Loucy (cell line): ENCODE measurements around the gene WFDC12.

Experiments used
- H2AFZ ChIP-seq: fragments of 200-600 bp; sonication (generic); 2 replicates; pipeline ENCODE4 v1.6.0; 2016; ENCODE audit warnings: antibody characterized with exemption, mild to moderate bottlenecking, low read length, moderate library complexity
- H3F3A ChIP-seq: fragments of 200-600 bp; 2 replicates; pipeline ENCODE4 v1.6.0; 2016; ENCODE audit warnings: antibody characterized with exemption, low read depth, mild to moderate bottlenecking
- H3K27me3 ChIP-seq: fragments of 200-600 bp; sonication (generic); 2 replicates; pipeline ENCODE4 v1.6.1; 2014; ENCODE audit warnings: low read length, mild to moderate bottlenecking; ENCODE audit not compliant: insufficient read depth, poor library complexity, severe bottlenecking
- H3K36me3 ChIP-seq: fragments of 200-600 bp; sonication (generic); 2 replicates; pipeline ENCODE4 v1.6.1; 2016; ENCODE audit warnings: low read length; ENCODE audit not compliant: insufficient read depth
- H3K4me1 ChIP-seq: fragments of 200-600 bp; sonication (generic); 2 replicates; pipeline ENCODE4 v1.5.1; 2014; ENCODE audit warnings: low read length, mild to moderate bottlenecking; ENCODE audit not compliant: insufficient read depth, poor library complexity, severe bottlenecking
- H3K4me2 ChIP-seq: fragments of 200-600 bp; sonication (generic); 2 replicates; pipeline ENCODE4 v1.6.0; 2014; ENCODE audit warnings: antibody characterized with exemption, low read length, low read depth, mild to moderate bottlenecking; ENCODE audit not compliant: poor library complexity, severe bottlenecking
- H3K4me3 ChIP-seq: fragments of 200-600 bp; sonication (generic); 2 replicates; pipeline ENCODE4 v1.5.1; 2014; ENCODE audit warnings: low read length, mild to moderate bottlenecking, mixed read lengths; ENCODE audit not compliant: poor library complexity, severe bottlenecking
- H3K79me2 ChIP-seq: fragments of 200-600 bp; sonication (generic); 2 replicates; pipeline ENCODE4 v1.6.1; 2014; ENCODE audit warnings: low read length; ENCODE audit not compliant: insufficient read depth
- H3K9ac ChIP-seq: fragments of 200-600 bp; sonication (generic); 2 replicates; pipeline ENCODE4 v1.6.0; 2014; ENCODE audit warnings: mild to moderate bottlenecking, low read depth, low read length, moderate library complexity; ENCODE audit not compliant: poor library complexity, severe bottlenecking
- H3K9me2 ChIP-seq: fragments of 200-600 bp; sonication (generic); replicated peaks from 2 replicates; pipeline ENCODE4 v1.6.1; 2016; ENCODE audit warnings: low read depth, low read length, mixed read lengths
- H3K9me3 ChIP-seq: fragments of 200-600 bp; sonication (generic); 2 replicates; pipeline ENCODE4 v1.6.1; 2014; ENCODE audit warnings: mild to moderate bottlenecking, antibody characterized with exemption, low read length, low read depth; ENCODE audit not compliant: insufficient read depth
- H4K20me1 ChIP-seq: fragments of 200-600 bp; sonication (generic); 2 replicates; pipeline ENCODE4 v1.6.0; 2014; ENCODE audit warnings: antibody characterized with exemption, low read length, mild to moderate bottlenecking; ENCODE audit not compliant: insufficient read depth, poor library complexity, severe bottlenecking
- EZH2phosphoT487 ChIP-seq: fragments of 200-600 bp; IDR thresholded peaks from 2 replicates; pipeline ENCODE4 v1.6.1; 2018; ENCODE audit warnings: antibody characterized with exemption, mild to moderate bottlenecking, moderate library complexity, borderline replicate concordance
- TF ChIP-seq, protein P1 (sequence below): fragments of 200-600 bp; sonication (generic); conservative IDR thresholded peaks from 2 replicates; pipeline ENCODE4 v1.5.1; 2014; ENCODE audit warnings: mild to moderate bottlenecking, antibody characterized with exemption, low read length

Gene WFDC12

DNA sequence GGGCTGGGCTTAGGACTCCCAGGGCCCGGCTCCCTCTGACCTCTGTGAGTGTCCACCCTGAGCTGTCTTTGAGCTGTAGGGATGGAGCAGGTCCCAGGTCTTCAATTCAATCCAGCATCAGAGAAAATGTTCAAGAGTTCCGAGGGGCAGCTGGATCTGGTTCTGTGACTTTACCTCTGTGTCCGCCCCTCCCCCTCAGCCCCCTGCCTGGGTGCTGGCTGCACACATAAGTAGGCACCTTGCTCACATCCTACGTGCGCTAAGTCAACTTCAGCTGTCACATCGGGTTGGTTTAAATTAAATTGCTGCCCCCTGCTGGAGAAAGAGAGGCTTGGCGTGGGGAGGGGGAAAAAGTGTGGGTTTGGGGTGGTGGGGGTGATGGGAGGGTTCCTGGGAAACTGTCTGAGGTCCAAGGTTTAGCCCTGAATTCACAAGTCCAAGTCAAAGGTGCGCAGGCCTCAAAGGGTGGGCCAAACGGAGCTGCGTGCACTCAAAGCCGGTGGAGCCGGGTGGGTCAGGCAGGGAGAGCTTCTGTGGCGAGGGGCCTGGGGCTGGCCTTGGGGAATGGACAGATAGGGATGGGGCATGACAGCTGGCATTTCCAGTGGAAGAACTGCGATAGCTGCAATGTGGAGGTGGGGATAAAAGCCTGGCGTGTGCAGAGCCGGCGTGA, 12.3 kb downstream of the WFDC12 start:
- Histone ChIP-seq H3K9me2 (no peaks in the 10 kb centered on the region), H3K79me2 (no peaks in the 10 kb centered on the region), H2AFZ (no peak overlapping the region), H3K9ac (no peak overlapping the region), H3K4me2 (no peak overlapping the region), H3K9me3 (no peaks in the 10 kb centered on the region), H3K4me3 (no peak overlapping the region), H3F3A (no peaks in the 10 kb centered on the region), H3K4me1 (no peaks in the 10 kb centered on the region), H4K20me1 (no peaks in the 10 kb centered on the region), H3K27me3 (no peaks in the 10 kb centered on the region), H3K36me3 (no peaks in the 10 kb centered on the region)
- TF ChIP-seq, protein P1, sequence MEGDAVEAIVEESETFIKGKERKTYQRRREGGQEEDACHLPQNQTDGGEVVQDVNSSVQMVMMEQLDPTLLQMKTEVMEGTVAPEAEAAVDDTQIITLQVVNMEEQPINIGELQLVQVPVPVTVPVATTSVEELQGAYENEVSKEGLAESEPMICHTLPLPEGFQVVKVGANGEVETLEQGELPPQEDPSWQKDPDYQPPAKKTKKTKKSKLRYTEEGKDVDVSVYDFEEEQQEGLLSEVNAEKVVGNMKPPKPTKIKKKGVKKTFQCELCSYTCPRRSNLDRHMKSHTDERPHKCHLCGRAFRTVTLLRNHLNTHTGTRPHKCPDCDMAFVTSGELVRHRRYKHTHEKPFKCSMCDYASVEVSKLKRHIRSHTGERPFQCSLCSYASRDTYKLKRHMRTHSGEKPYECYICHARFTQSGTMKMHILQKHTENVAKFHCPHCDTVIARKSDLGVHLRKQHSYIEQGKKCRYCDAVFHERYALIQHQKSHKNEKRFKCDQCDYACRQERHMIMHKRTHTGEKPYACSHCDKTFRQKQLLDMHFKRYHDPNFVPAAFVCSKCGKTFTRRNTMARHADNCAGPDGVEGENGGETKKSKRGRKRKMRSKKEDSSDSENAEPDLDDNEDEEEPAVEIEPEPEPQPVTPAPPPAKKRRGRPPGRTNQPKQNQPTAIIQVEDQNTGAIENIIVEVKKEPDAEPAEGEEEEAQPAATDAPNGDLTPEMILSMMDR: peak; percentile 83
- TF ChIP-seq EZH2phosphoT487: no peak

DNA sequence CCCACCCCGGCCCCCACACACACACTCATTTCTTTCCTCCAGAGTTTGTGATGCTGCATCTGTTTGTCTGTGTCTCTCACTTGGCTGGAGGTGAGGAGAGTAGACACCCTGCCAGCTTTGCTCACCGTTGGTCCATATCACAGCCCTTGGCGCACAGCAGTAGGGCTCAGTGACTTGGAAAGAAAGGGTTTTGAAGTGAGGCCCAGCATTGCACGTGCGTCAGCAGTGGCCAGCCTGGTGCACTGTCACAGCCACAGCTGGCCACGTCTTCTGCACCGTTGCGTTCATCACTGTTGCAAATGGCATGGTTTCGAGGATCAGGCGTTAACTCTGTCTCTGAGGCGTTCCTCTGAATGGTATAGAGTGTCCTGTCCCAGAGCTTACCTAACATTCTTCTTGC, 13.0 kb downstream of the WFDC12 start:
- Histone ChIP-seq H3F3A (no peaks in the 10 kb centered on the region), H3K36me3 (no peaks in the 10 kb centered on the region), H3K9me3 (no peaks in the 10 kb centered on the region), H3K9ac (no peak overlapping the region), H3K4me3 (no peak overlapping the region), H3K9me2 (no peaks in the 10 kb centered on the region), H4K20me1 (no peaks in the 10 kb centered on the region), H3K79me2 (no peaks in the 10 kb centered on the region), H3K27me3 (no peaks in the 10 kb centered on the region), H2AFZ (no peak overlapping the region), H3K4me1 (no peaks in the 10 kb centered on the region), H3K4me2 (no peak overlapping the region)
- TF ChIP-seq EZH2phosphoT487: no peak
- TF ChIP-seq, protein P1: no peak

DNA sequence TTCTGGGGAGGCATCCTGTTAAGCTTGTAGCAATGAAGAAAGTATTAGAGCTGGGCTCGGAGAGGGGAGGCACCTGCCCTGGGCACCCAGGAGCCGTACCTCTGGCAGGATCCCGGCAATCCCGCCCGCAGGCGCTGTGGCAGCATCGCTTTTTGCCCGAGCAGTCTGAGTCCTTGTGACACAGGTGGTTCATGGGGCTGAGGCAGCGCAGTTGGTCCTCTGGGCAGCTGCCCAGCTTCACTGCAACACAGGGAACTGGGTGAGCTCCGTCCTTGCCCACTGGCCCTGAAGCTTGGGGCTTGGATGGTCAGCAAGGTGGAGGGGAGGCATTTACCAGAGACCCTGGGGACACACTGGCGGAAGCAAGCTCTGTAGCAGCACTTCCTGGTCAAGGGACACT, 14.0 kb downstream of the WFDC12 start:
- H3K4me3 ChIP-seq: no peak overlapping the region
- no peaks in the 10 kb centered on the region for H3F3A ChIP-seq
- H4K20me1 ChIP-seq: no peaks in the 10 kb centered on the region
- H3K4me1 ChIP-seq: no peaks in the 10 kb centered on the region
- no peaks in the 10 kb centered on the region for H3K36me3 ChIP-seq
- H3K9me2 ChIP-seq: no peaks in the 10 kb centered on the region
- no peak overlapping the region for H2AFZ ChIP-seq
- no peaks in the 10 kb centered on the region for H3K79me2 ChIP-seq
- no peaks in the 10 kb centered on the region for H3K9me3 ChIP-seq
- H3K27me3 ChIP-seq: no peaks in the 10 kb centered on the region
- no peak for TF ChIP-seq EZH2phosphoT487
- TF ChIP-seq, protein P1: no peak
- no peak overlapping the region for H3K9ac ChIP-seq
- no peak overlapping the region for H3K4me2 ChIP-seq
